MM.1S (cell line): ENCODE measurements around the gene MOAP1.
A peak's percentile ranks its signal among the peaks of the same experiment; 100 is the strongest.
"Not testable (repeated sequence)": the region's sequence is repeated elsewhere in the genome, so short reads cannot be mapped to it uniquely, and the experiment has no call there.

Experiments
- DNase-seq: peaks from one replicate; pipeline ENCODE4 v3.0.0-alpha.2; 2015
- H2AFZ ChIP-seq: fragments of 300-600 bp; sonication (generic); 2 replicates; pipeline ENCODE4 v1.6.0; 2016; ENCODE audit warnings: antibody characterized with exemption, low read length
- H3F3A ChIP-seq: fragments of 300-600 bp; sonication (generic); 2 replicates; pipeline ENCODE4 v1.6.1; 2016; ENCODE audit warnings: mild to moderate bottlenecking, antibody characterized with exemption, low read length, moderate library complexity, mixed read lengths; ENCODE audit not compliant: insufficient read depth
- H3K27ac ChIP-seq: fragments of 300-600 bp; sonication (generic); 2 replicates; pipeline ENCODE4 v1.5.1; 2016; ENCODE audit warnings: mild to moderate bottlenecking, low read length
- H3K27me3 ChIP-seq: fragments of 300-600 bp; sonication (generic); replicated peaks from 2 replicates; pipeline ENCODE4 v1.6.0; 2016; ENCODE audit warnings: low read length; ENCODE audit not compliant: insufficient read depth
- H3K36me3 ChIP-seq: fragments of 300-600 bp; sonication (generic); replicated peaks from 2 replicates; pipeline ENCODE4 v1.6.1; 2016; ENCODE audit warnings: mild to moderate bottlenecking, low read length, mixed read lengths; ENCODE audit not compliant: insufficient read depth
- H3K4me1 ChIP-seq: fragments of 300-600 bp; sonication (generic); 2 replicates; pipeline ENCODE4 v1.6.1; 2016; ENCODE audit warnings: low read length, mixed read lengths
- H3K4me2 ChIP-seq: fragments of 300-600 bp; sonication (generic); 2 replicates; pipeline ENCODE4 v1.6.0; 2016; ENCODE audit warnings: low read depth, low read length
- H3K4me3 ChIP-seq: fragments of 300-600 bp; sonication (generic); 2 replicates; pipeline ENCODE4 v1.5.1; 2016; ENCODE audit warnings: low read length, mixed read lengths
- H3K79me2 ChIP-seq: fragments of 300-600 bp; sonication (generic); 2 replicates; pipeline ENCODE4 v1.6.1; 2016; ENCODE audit warnings: mixed run types, low read length, mixed read lengths
- H3K9ac ChIP-seq: fragments of 300-600 bp; sonication (generic); 2 replicates; pipeline ENCODE4 v1.6.1; 2016; ENCODE audit warnings: low read length, mixed read lengths
- H3K9me2 ChIP-seq: fragments of 300-600 bp; sonication (generic); replicated peaks from 2 replicates; pipeline ENCODE4 v1.6.1; 2016; ENCODE audit warnings: mild to moderate bottlenecking, low read length, mixed read lengths; ENCODE audit not compliant: insufficient read depth
- H3K9me3 ChIP-seq: fragments of 300-600 bp; sonication (generic); replicated peaks from 2 replicates; pipeline ENCODE4 v1.6.1; 2016; ENCODE audit warnings: mild to moderate bottlenecking, low read length, mixed read lengths; ENCODE audit not compliant: insufficient read depth
- H4K20me1 ChIP-seq: fragments of 300-600 bp; sonication (generic); 2 replicates; pipeline ENCODE4 v1.6.1; 2016; ENCODE audit warnings: mild to moderate bottlenecking, low read length, moderate library complexity, mixed read lengths; ENCODE audit not compliant: insufficient read depth
- EZH2 ChIP-seq: fragments of 300-600 bp; sonication (generic); optimal IDR thresholded peaks from 2 replicates; pipeline ENCODE3; 2017; ENCODE audit warnings: low read depth, mild to moderate bottlenecking, antibody characterized with exemption, low read length, mixed read lengths
- EZH2phosphoT487 ChIP-seq: fragments of 300-600 bp; sonication (generic); IDR thresholded peaks from 2 replicates; pipeline ENCODE4 v1.6.1; 2018; ENCODE audit warnings: antibody characterized with exemption, low read length
- TF ChIP-seq, protein P1 (sequence below): fragments of 300-600 bp; sonication (generic); IDR thresholded peaks from 2 replicates; pipeline ENCODE4 v1.5.1; 2016; ENCODE audit warnings: antibody characterized with exemption, low read length, mixed read lengths

Gene MOAP1, protein sequence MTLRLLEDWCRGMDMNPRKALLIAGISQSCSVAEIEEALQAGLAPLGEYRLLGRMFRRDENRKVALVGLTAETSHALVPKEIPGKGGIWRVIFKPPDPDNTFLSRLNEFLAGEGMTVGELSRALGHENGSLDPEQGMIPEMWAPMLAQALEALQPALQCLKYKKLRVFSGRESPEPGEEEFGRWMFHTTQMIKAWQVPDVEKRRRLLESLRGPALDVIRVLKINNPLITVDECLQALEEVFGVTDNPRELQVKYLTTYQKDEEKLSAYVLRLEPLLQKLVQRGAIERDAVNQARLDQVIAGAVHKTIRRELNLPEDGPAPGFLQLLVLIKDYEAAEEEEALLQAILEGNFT

GRCh38 chr14:93184391-93185348, at the start of gene MOAP1, which contains the start of gene LYSET:
Gene MOAP1, minus strand, starts transcription at chr14:93184897. Its CDS starts 655 bp downstream, at chr14:93184242.
Gene LYSET, plus strand, starts transcription at chr14:93185317. Its CDS starts 89 bp downstream, at chr14:93185406.
- no peak for TF ChIP-seq EZH2phosphoT487
- TF ChIP-seq, protein P1, sequence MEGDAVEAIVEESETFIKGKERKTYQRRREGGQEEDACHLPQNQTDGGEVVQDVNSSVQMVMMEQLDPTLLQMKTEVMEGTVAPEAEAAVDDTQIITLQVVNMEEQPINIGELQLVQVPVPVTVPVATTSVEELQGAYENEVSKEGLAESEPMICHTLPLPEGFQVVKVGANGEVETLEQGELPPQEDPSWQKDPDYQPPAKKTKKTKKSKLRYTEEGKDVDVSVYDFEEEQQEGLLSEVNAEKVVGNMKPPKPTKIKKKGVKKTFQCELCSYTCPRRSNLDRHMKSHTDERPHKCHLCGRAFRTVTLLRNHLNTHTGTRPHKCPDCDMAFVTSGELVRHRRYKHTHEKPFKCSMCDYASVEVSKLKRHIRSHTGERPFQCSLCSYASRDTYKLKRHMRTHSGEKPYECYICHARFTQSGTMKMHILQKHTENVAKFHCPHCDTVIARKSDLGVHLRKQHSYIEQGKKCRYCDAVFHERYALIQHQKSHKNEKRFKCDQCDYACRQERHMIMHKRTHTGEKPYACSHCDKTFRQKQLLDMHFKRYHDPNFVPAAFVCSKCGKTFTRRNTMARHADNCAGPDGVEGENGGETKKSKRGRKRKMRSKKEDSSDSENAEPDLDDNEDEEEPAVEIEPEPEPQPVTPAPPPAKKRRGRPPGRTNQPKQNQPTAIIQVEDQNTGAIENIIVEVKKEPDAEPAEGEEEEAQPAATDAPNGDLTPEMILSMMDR, result peak; percentile 2; the same call in 1 of the 2 replicates
- H3K4me3 ChIP-seq, result peak within 1 kb of the TSS; percentile 87
- H3K36me3 ChIP-seq, result no peaks in the 10 kb centered on the region
- H3K4me2 ChIP-seq, result peak within 1 kb of the TSS; percentile 86
- H3F3A ChIP-seq, result peaks cover 5% of the 10 kb centered on the region
- H4K20me1 ChIP-seq, result no peaks in the 10 kb centered on the region
- peak within 1 kb of the TSS; percentile 74 for H3K27ac ChIP-seq
- H3K27me3 ChIP-seq, result no peaks in the 10 kb centered on the region
- H3K79me2 ChIP-seq, result peaks cover 22% of the 10 kb centered on the region
- peak; percentile 82 for DNase-seq
- no peaks in the 10 kb centered on the region for H3K4me1 ChIP-seq
- H2AFZ ChIP-seq, result peak within 1 kb of the TSS; percentile 74
- H3K9me3 ChIP-seq, result no peaks in the 10 kb centered on the region
- H3K9me2 ChIP-seq, result no peaks in the 10 kb centered on the region
- peak within 1 kb of the TSS; percentile 88 for H3K9ac ChIP-seq

GRCh38 chr14:93233078-93233477, 48.4 kb upstream of the MOAP1 start:
- H3K27ac ChIP-seq, H2AFZ ChIP-seq, H3F3A ChIP-seq, H3K27me3 ChIP-seq, H3K4me1 ChIP-seq, DNase-seq, H3K79me2 ChIP-seq, H4K20me1 ChIP-seq, H3K4me3 ChIP-seq, H3K9me3 ChIP-seq, H3K4me2 ChIP-seq, H3K9me2 ChIP-seq, H3K36me3 ChIP-seq, H3K9ac ChIP-seq: not testable (repeated sequence)

- no peak for DNase-seq
- H3K27ac ChIP-seq, result no peak overlapping the region
Measured at GRCh38 chr14:93232159-93232558, 47.5 kb upstream of the MOAP1 start.

More at GRCh38 chr14:93232159-93232558, 47.5 kb upstream of the MOAP1 start:
- no peaks in the 10 kb centered on the region for H3K9me2 ChIP-seq
- no peaks in the 10 kb centered on the region for H3K27me3 ChIP-seq
- H3K36me3 ChIP-seq, result no peaks in the 10 kb centered on the region
- H3K79me2 ChIP-seq, result no peaks in the 10 kb centered on the region
- H2AFZ ChIP-seq, result no peak overlapping the region
- no peak overlapping the region for H3K9ac ChIP-seq
- H3K4me2 ChIP-seq, result no peak overlapping the region
- no peaks in the 10 kb centered on the region for H3K4me1 ChIP-seq
- no peaks in the 10 kb centered on the region for H3K9me3 ChIP-seq
- no peaks in the 10 kb centered on the region for H4K20me1 ChIP-seq
- TF ChIP-seq EZH2, result no peak
- TF ChIP-seq, protein P1, result no peak
- TF ChIP-seq EZH2phosphoT487, result no peak
- H3K4me3 ChIP-seq, result no peak overlapping the region
- H3F3A ChIP-seq, result no peaks in the 10 kb centered on the region
